SK-N-SH treated with all-trans-retinoic acid at 6 μM for 48 hours (cell line): Measurements from ENCODE around the gene PTPRN2.
"Not testable (repeated sequence)": the region's sequence is repeated elsewhere in the genome, so short reads cannot be mapped to it uniquely, and the experiment has no call there.

Source experiments
- ATAC-seq: fragments of 200-7000 bp; cut with Tn5 transposase; 3 replicates; pipeline ENCODE4 v1.9.1; 2020; ENCODE audit warnings: mild to moderate bottlenecking, moderate library complexity
- CSDC2 ChIP-seq: fragments of 250-450 bp; sonication (Bioruptor Pico); IDR thresholded peaks from 2 replicates; pipeline ENCODE4 v1.5.0; 2020; ENCODE audit warnings: mild to moderate bottlenecking, moderate library complexity
- GLIS3 ChIP-seq: fragments of 250-450 bp; sonication (Bioruptor Pico); IDR thresholded peaks from 2 replicates; pipeline ENCODE4 v1.5.0; 2020; ENCODE audit warnings: mild to moderate bottlenecking, moderate library complexity
- ISL1 ChIP-seq: fragments of 250-450 bp; sonication (Bioruptor Pico); IDR thresholded peaks from 2 replicates; pipeline ENCODE4 v2.1.2; 2022; ENCODE audit warnings: mild to moderate bottlenecking, moderate library complexity
- OSR1 ChIP-seq: fragments of 250-450 bp; sonication (Bioruptor Pico); IDR thresholded peaks from 2 replicates; pipeline ENCODE4 v1.8.0; 2022; ENCODE audit warnings: moderate library complexity, mild to moderate bottlenecking, inconsistent platforms
- TCF4 ChIP-seq: fragments of 250-450 bp; sonication (Bioruptor Pico); IDR thresholded peaks from 2 replicates; pipeline ENCODE4 v1.8.0; 2021; ENCODE audit warnings: mild to moderate bottlenecking, moderate library complexity, borderline replicate concordance
- TOX ChIP-seq: fragments of 250-450 bp; sonication (Bioruptor Pico); IDR thresholded peaks from 2 replicates; pipeline ENCODE4 v1.8.0; 2021; ENCODE audit warnings: mild to moderate bottlenecking, moderate library complexity, borderline replicate concordance
- ZC3H10 ChIP-seq: fragments of 250-450 bp; sonication (Bioruptor Pico); IDR thresholded peaks from 2 replicates; pipeline ENCODE4 v1.5.1; 2021; ENCODE audit warnings: mild to moderate bottlenecking, moderate library complexity
- ZFP3 ChIP-seq: fragments of 250-450 bp; sonication (Bioruptor Pico); IDR thresholded peaks from 2 replicates; pipeline ENCODE4 v1.5.0; 2020; ENCODE audit warnings: mild to moderate bottlenecking, moderate library complexity
- ZFP30 ChIP-seq: fragments of 450-650 bp; formaldehyde crosslinking; IDR thresholded peaks from 2 replicates; pipeline ENCODE4 v1.5.0; 2022; ENCODE audit warnings: mild to moderate bottlenecking, moderate library complexity
- ZNF70 ChIP-seq: fragments of 450-650 bp; formaldehyde crosslinking; IDR thresholded peaks from 2 replicates; pipeline ENCODE4 v1.5.0; 2020; ENCODE audit warnings: mild to moderate bottlenecking, moderate library complexity
- ZNF8 ChIP-seq: fragments of 450-650 bp; formaldehyde crosslinking; IDR thresholded peaks from 2 replicates; pipeline ENCODE4 v1.5.0; 2020; ENCODE audit warnings: mild to moderate bottlenecking, moderate library complexity
- TF ChIP-seq, protein P1 (sequence below): fragments of 250-450 bp; sonication (Bioruptor Pico); IDR thresholded peaks from 2 replicates; pipeline ENCODE4 v1.8.0; 2021; ENCODE audit warnings: low read depth, mild to moderate bottlenecking, moderate library complexity, borderline replicate concordance
- TF ChIP-seq, protein P2 (sequence below): fragments of 250-450 bp; sonication (Bioruptor Pico); IDR thresholded peaks from 2 replicates; pipeline ENCODE4 v1.5.1; 2020; ENCODE audit warnings: low read depth, mild to moderate bottlenecking, moderate library complexity

Gene PTPRN2

DNA sequence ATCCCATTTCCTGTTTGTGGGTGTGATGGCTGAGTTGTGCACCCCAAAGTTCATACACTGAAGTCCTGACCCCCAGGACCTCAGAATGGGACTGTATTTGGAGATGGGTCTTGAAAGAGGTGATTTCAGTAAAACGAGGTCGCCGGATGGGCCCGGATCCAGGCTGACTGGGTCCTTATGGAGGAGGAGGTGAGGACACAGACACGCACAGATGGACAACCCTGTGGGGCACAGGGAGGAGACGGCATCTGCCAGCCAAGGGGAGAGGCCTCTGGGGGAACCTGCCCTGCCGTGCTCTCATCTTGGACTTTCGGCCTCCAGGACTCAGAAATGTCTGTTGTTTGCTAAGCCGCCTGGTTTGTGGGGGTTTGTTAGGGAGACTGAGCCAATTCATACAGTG, 61.1 kb downstream of the PTPRN2 start:
- TF ChIP-seq ZNF8 (CRISPR knock-in tag) (no peak), ZFP3 (CRISPR knock-in tag) (no peak), ZC3H10 (CRISPR knock-in tag) (no peak), TCF4 (CRISPR knock-in tag) (no peak), ZFP30 (CRISPR knock-in tag) (no peak), ISL1 (CRISPR knock-in tag) (no peak), CSDC2 (CRISPR knock-in tag) (no peak)
- TF ChIP-seq, protein P1, sequence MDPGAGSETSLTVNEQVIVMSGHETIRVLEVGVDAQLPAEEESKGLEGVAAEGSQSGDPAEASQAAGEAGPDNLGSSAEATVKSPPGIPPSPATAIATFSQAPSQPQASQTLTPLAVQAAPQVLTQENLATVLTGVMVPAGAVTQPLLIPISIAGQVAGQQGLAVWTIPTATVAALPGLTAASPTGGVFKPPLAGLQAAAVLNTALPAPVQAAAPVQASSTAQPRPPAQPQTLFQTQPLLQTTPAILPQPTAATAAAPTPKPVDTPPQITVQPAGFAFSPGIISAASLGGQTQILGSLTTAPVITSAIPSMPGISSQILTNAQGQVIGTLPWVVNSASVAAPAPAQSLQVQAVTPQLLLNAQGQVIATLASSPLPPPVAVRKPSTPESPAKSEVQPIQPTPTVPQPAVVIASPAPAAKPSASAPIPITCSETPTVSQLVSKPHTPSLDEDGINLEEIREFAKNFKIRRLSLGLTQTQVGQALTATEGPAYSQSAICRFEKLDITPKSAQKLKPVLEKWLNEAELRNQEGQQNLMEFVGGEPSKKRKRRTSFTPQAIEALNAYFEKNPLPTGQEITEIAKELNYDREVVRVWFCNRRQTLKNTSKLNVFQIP: no peak
- TF ChIP-seq, protein P2, sequence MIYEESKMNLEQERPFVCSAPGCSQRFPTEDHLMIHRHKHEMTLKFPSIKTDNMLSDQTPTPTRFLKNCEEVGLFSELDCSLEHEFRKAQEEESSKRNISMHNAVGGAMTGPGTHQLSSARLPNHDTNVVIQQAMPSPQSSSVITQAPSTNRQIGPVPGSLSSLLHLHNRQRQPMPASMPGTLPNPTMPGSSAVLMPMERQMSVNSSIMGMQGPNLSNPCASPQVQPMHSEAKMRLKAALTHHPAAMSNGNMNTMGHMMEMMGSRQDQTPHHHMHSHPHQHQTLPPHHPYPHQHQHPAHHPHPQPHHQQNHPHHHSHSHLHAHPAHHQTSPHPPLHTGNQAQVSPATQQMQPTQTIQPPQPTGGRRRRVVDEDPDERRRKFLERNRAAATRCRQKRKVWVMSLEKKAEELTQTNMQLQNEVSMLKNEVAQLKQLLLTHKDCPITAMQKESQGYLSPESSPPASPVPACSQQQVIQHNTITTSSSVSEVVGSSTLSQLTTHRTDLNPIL (CRISPR knock-in tag): no peak
- ATAC-seq: no peak

DNA sequence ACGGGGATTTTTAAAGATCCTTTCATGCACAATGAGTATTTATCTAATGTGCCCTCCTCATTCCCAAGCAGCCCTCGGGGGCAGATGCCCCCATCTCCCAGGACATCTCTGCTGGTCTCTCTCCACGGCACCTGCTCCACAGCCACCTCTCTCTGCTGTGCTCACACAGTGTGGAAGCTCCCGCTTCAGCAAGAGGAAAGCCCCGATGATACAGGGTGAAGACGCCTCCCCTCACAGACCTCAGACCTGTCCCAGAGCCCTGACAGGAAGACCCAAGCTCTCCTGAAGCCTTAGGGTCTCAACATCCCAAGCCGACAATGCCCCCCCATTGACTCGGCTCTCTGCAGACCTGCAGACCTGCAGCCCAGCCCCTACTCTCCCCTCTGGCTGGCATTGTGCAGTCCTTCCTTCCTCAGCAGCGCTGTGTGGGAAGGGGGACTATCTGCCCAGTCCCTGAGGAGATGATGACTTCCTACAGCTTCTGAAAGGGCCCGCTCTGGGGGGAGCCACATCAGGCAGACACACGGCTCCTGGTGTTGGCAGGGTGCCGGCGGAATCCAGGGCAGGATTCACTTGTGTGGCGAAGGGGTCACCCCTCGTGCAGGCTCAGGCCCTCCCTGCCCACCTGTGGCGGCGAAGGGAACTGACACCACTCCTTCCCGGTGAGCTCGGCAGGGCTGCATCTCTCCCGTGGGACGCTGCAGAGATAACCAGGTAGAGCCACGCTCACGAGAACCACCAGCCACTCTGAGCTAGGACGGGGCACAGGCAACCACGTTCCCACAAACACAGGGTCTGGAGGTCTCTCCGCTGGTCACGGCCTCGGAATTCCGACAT, 61.8 kb downstream of the PTPRN2 start:
- ATAC-seq: no peak
- TF ChIP-seq ZNF8 (CRISPR knock-in tag) (no peak), ZC3H10 (CRISPR knock-in tag) (no peak), ZFP30 (CRISPR knock-in tag) (no peak)
- TF ChIP-seq, protein P1: no peak

DNA sequence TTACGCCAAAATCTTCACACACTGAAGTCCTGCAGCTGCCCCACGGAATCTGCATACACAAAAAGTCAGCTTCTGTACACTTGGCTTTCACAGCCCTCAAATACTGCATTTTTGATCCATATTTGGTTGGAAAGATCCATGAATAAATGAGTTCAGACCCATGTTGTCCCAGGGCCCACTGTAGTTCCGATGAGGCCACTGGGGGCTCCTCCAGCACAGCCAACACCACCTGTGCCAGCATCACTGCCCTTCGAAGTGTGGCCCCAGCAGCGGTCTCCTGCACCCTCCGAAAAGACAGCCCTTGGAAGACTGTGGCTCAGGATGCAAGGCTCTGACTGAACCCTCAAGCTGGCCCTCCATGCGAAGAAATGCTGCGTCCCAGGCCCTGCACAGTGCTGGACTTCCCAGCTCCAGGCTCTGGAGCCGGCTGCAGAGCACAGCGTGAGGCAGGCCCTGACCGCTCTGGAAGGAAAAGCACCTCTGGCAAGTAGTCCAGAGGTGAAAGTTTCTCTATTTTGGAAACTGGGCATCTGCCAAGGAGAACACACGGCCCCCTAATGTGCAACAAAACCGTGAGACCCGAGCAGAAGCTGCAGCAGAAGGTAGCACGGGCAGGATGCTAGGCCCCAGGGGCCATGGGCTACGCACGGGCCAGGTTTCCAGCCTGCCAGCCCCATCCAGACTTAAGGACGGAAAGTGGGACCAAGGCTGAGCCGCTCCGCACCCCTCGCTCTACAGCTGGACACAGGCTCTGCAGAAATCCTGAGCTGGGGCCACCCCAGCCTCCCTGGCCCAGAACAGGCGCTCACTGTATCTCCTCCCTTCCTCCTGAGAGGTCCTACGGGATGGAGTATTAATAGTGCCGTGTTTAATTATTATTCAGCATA, 62.6 kb downstream of the PTPRN2 start:
- ATAC-seq: no peak

DNA sequence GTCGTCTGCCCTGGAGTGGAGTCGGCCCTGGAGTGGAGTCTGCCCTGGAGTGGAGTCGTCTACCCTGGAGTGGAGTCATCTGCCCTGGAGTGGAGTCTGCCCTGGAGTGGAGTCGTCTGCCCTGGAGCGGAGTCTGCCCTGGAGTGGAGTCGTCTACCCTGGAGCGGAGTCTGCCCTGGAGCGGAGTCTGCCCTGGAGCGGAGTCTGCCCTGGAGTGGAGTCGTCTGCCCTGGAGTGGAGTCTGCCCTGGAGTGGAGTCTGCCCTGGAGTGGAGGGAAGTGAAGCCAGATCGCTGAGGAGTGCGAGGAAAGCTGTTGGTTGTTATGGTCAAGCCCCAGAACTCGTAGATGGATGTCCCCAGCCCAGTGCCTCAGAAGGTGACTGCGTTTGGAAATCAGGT, 63.3 kb downstream of the PTPRN2 start:
- not testable (repeated sequence) for ATAC-seq

More for the DNA sequence above, 62.6 kb downstream of the PTPRN2 start:
- TF ChIP-seq ZFP3 (CRISPR knock-in tag) (no peak), CSDC2 (CRISPR knock-in tag) (no peak), ZNF70 (CRISPR knock-in tag) (no peak), TOX (CRISPR knock-in tag) (no peak), OSR1 (CRISPR knock-in tag) (no peak), GLIS3 (CRISPR knock-in tag) (no peak)
- TF ChIP-seq, protein P1: no peak

DNA sequence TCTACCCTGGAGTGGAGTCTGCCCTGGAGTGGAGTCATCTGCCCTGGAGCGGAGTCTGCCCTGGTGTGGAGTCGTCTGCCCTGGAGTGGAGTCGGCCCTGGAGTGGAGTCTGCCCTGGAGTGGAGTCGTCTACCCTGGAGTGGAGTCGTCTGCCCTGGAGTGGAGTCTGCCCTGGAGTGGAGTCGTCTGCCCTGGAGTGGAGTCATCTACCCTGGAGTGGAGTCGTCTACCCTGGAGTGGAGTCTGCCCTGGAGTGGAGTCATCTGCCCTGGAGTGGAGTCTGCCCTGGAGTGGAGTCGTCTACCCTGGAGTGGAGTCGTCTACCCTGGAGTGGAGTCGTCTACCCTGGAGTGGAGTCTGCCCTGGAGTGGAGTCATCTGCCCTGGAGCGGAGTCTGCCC, 63.7 kb downstream of the PTPRN2 start:
- ATAC-seq: not testable (repeated sequence)

DNA sequence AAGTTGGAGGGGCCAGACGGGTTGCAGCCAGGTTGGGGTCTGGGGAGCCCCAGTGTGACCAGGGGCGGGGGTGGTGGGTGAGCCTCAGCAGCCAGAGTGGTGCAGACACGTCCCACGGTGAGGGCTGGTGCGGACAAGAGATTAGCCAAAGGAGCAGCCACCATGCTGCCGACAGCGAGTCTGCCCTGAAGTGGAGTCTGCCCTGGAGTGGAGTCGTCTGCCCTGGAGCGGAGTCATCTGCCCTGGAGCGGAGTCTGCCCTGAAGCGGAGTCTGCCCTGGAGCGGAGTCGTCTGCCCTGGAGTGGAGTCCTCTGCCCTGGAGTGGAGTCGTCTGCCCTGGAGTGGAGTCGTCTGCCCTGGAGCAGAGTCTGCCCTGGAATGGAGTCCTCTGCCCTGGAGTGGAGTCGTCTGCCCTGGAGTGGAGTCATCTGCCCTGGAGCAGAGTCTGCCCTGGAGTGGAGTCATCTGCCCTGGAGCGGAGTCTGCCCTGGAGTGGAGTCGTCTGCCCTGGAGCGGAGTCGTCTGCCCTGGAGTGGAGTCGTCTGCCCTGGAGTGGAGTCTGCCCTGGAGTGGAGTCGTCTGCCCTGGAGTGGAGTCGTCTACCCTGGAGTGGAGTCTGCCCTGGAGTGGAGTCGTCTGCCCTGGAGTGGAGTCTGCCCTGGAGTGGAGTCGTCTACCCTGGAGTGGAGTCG, 64.3 kb downstream of the PTPRN2 start:
- ATAC-seq: not testable (repeated sequence)

DNA sequence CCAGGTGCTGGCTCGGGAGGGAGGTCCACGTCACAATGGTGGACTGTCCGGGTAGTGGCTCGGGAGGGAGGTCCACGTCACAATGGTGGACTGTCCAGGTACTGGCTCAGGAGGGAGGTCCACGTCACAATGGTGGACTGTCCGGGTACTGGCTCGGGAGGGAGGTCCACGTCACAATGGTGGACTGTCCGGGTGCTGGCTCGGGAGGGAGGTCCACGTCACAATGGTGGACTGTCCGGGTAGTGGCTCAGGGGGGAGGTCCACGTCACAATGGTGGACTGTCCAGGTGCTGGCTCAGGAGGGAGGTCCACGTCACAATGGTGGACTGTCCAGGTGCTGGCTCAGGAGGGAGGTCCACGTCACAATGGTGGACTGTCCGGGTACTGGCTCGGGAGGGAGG, 65.8 kb downstream of the PTPRN2 start:
- not testable (repeated sequence) for ATAC-seq
